ENCODE measurements around the gene MKLN1.

GRCh38 chr7:131298608-131298992 lies 29.1 kb upstream of the MKLN1 start:
- TF ChIP-seq, protein P1, sequence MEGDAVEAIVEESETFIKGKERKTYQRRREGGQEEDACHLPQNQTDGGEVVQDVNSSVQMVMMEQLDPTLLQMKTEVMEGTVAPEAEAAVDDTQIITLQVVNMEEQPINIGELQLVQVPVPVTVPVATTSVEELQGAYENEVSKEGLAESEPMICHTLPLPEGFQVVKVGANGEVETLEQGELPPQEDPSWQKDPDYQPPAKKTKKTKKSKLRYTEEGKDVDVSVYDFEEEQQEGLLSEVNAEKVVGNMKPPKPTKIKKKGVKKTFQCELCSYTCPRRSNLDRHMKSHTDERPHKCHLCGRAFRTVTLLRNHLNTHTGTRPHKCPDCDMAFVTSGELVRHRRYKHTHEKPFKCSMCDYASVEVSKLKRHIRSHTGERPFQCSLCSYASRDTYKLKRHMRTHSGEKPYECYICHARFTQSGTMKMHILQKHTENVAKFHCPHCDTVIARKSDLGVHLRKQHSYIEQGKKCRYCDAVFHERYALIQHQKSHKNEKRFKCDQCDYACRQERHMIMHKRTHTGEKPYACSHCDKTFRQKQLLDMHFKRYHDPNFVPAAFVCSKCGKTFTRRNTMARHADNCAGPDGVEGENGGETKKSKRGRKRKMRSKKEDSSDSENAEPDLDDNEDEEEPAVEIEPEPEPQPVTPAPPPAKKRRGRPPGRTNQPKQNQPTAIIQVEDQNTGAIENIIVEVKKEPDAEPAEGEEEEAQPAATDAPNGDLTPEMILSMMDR (IDR thresholded peaks at IDR 0.05; ENCODE audit: low read depth, low read length, missing input control), result no peak
- TF ChIP-seq ATF3 (IDR thresholded peaks at IDR 0.05) (no peak), MAX (IDR thresholded peaks at IDR 0.05) (no peak), TAF1 (conservative IDR thresholded peaks at IDR 0.05) (no peak), JUND (IDR thresholded peaks at IDR 0.05) (no peak), SP1 (IDR thresholded peaks at IDR 0.05) (no peak), HNF4A (conservative IDR thresholded peaks at IDR 0.05) (no peak), GABPA (IDR thresholded peaks at IDR 0.05 in 1 of 2, conservative IDR thresholded peaks at IDR 0.05 in 1 of 2) (no peak), REST (IDR thresholded peaks at IDR 0.05) (no peak), YY1 (IDR thresholded peaks at IDR 0.05) (no peak), HNF4G (IDR thresholded peaks at IDR 0.05) (no peak), RAD21 (IDR thresholded peaks at IDR 0.05) (no peak), EGR1 (IDR thresholded peaks at IDR 0.05; ENCODE audit: low read depth in 2 of 2) (no peak)
